IMR-90 (cell line): ENCODE measurements around the gene FCRLA.
A peak's percentile ranks its signal among the peaks of the same experiment; 100 is the strongest.

Source experiments
- BHLHE40 ChIP-seq: fragments of 150-350 bp; IDR thresholded peaks from 2 replicates; pipeline ENCODE4 v1.6.1; 2016; ENCODE audit warnings: mild to moderate bottlenecking, low read depth, low read length
- CEBPB ChIP-seq: IDR thresholded peaks from 2 replicates; pipeline ENCODE4 v1.6.1; 2012; ENCODE audit warnings: low read depth, low read length, improper control_type of control experiment
- CTCF ChIP-seq: conservative IDR thresholded peaks from 2 replicates; pipeline ENCODE4 v1.5.1; 2012; ENCODE audit warnings: mild to moderate bottlenecking, low read depth, low read length, improper control_type of control experiment
- ELK1 ChIP-seq: fragments of 150-350 bp; IDR thresholded peaks from 2 replicates; pipeline ENCODE4 v1.6.1; 2016; ENCODE audit warnings: low read depth, mild to moderate bottlenecking, low read length, moderate library complexity, borderline replicate concordance
- FOS ChIP-seq: fragments of 150-350 bp; IDR thresholded peaks from 2 replicates; pipeline ENCODE4 v1.6.1; 2016; ENCODE audit warnings: low read depth, low read length
- MAFK ChIP-seq: IDR thresholded peaks from 2 replicates; pipeline ENCODE4 v1.6.1; 2012; ENCODE audit warnings: low read depth, low read length, improper control_type of control experiment
- MAZ ChIP-seq: IDR thresholded peaks from 2 replicates; pipeline ENCODE4 v1.6.1; 2012; ENCODE audit warnings: low read depth, mild to moderate bottlenecking, low read length, improper control_type of control experiment, moderate library complexity, borderline replicate concordance
- MXI1 ChIP-seq: IDR thresholded peaks from 2 replicates; pipeline ENCODE4 v1.6.1; 2012; ENCODE audit warnings: low read depth, mild to moderate bottlenecking, low read length, moderate library complexity, borderline replicate concordance
- NFE2L2 ChIP-seq: fragments of 150-350 bp; IDR thresholded peaks from 2 replicates; pipeline ENCODE4 v1.6.1; 2016; ENCODE audit warnings: low read depth, mild to moderate bottlenecking, low read length
- POLR2A ChIP-seq: IDR thresholded peaks from 2 replicates; pipeline ENCODE4 v1.6.1; 2012; ENCODE audit warnings: mild to moderate bottlenecking, low read depth, low read length
- RAD21 ChIP-seq: IDR thresholded peaks from 2 replicates; pipeline ENCODE4 v1.6.1; 2012; ENCODE audit warnings: low read length, improper control_type of control experiment
- RFX5 ChIP-seq: IDR thresholded peaks from 2 replicates; pipeline ENCODE4 v1.8.0; 2012; ENCODE audit warnings: low read depth, mild to moderate bottlenecking, low read length, moderate library complexity
- SMC3 ChIP-seq: fragments of 150-350 bp; IDR thresholded peaks from 2 replicates; pipeline ENCODE4 v1.6.1; 2016; ENCODE audit warnings: low read depth, mild to moderate bottlenecking, antibody characterized with exemption, low read length, moderate library complexity
- USF2 ChIP-seq: fragments of 150-350 bp; IDR thresholded peaks from 2 replicates; pipeline ENCODE4 v1.6.1; 2017; ENCODE audit warnings: mild to moderate bottlenecking, antibody characterized with exemption, low read length, low read depth

- TF ChIP-seq CTCF: no peak
- peak; percentile 31; the same call in 1 of the 2 replicates for TF ChIP-seq POLR2A
- no peak for TF ChIP-seq MXI1
- no peak for TF ChIP-seq RAD21
- TF ChIP-seq RFX5: no peak
- TF ChIP-seq CEBPB: no peak
- no peak for TF ChIP-seq ELK1
- peak; percentile 2; the same call in 1 of the 2 replicates for TF ChIP-seq USF2
- peak; percentile 74 for TF ChIP-seq BHLHE40
- peak; percentile 14; the same call in 1 of the 2 replicates for TF ChIP-seq MAZ
- no peak for TF ChIP-seq NFE2L2
- no peak for TF ChIP-seq MAFK
- TF ChIP-seq FOS: no peak
- TF ChIP-seq SMC3: no peak
Observed at GRCh38 chr1:161726473-161727255, 19.6 kb downstream of the FCRLA start.
